HG03103 (cell line): ENCODE results near the gene GTF2IRD2.
"Not testable (repeated sequence)": the region's sequence is repeated elsewhere in the genome, so short reads cannot be mapped to it uniquely, and the experiment has no call there.

ENCODE experiments used
- ATAC-seq: cut with Tn5 transposase; IDR thresholded peaks from one replicate; pipeline ENCODE4 v1.9.1; 2021; ENCODE audit warnings: low read depth; ENCODE audit not compliant: unreplicated experiment

The GTF2IRD2 gene

DNA sequence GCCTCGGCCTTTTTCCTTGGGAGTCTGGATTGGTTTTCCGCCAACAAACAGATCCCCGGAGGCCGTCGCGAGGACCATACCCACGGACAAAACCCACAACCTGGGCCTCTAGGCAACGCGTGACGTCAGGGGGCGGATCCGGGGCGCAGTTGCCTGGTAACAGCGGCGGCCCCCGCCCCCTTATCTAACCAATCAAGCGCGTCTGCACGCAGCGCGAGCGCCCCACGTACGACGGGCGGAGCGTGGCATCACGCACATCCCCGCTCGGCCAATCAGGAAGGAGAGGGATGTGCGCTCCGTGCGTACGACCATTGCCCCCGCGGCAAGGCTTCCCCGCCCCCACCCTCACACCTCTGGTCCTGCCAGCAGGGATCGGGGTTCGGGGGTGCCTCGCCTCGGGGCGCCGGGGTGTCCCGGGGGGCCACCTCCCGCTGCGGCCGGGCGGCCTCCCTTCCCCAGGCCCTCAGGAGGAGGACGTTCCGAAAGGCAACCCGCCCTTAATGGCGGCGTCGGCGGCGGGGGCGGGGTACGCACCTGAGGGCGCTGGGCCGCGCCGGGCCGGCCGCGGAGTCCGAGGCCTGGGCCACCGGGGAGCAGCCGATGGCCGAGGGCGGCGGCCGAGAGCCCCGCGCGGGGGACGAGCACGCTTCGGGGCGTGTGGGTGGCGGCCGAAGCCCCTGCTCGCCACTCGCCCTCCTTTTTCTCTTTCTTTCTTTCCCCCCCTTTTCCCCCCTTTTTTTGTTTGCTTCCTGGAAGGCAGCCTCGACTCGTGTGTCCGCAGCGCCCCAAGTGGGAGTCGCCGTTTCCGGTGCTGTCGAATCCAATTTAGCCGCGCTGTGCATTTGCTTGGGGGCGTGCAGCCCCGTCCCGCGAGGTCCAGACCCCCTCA lies at the start of gene GTF2IRD2:
Gene GTF2IRD2 (minus strand): TSS at position 773 of the 889 bp plus-strand sequence. CDS start 15,227 bp downstream, outside the sequence.
- peak; percentile 77 for ATAC-seq

DNA sequence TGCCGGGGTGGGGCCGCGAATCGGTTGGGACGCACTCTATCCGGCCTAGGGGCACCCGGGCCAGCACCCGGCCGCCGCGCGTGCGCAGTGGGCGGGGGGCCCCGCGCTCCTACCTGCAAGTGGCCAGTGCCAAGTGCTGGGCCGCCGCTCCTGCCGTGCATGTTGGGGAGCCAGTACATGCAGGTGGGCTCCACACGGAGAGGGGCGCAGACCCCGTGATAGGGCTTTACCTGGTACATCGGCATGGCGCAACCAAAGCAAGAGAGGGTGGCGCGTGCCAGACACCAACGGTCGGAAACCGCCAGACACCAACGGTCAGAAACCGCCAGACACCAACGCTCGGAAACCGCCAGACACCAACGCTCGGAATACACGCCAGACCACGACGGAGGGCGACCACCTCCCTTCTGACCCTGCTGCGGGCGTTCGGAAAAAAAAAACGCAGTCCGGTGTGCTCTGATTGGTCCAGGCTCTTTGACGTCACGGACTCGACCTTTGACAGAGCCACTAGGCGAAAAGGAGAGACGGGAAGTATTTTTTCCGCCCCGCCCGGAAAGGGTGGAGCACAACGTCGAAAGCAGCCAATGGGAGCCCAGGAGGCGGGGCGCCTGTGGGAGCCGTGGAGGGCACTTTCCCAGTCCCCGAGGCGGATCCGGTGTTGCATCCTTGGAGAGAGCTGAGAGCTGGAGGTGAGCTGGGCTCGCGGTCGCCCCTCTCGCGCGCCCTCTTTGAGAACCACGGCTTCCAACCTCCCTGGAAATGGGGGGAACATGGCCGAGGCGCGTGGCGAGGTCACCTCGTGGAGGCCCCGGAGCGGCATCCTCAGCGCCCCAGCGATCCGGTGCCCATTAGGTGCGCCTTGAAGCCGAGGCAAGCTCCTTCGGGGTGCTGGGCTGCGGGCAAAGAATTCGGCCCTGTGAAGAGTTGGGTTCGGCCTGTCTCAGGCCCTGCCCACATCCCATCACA lies 39.0 kb upstream of the GTF2IRD2 start:
- peak; percentile 51 for ATAC-seq

DNA sequence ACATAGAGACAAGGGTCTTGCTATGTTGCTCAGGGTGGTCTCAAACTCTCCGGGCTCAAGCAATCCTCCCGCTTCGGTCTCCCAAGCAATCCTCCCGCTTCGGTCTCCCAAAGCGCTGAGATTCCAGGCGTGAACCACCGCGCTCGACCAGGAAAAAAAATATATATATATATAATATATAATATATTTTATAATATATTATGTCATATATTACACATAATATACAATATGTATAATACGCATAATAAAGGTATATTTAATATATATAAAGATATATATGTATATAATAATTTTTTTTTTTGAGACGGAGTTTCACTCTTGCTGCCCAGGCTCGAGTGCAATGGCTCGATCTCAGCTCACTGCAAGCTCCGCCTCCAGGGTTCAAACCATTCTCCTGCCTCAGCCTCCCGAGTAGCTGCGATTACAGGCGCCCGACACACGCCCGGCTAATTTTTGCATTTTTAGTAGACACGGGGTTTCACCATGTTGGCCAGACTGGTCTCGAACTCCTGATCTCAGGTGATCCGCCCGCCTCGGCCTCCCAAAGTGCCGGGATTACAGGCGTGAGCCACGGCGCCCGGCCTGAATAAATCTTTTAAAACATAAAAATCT lies 38.2 kb upstream of the GTF2IRD2 start:
- not testable (repeated sequence) for ATAC-seq

DNA sequence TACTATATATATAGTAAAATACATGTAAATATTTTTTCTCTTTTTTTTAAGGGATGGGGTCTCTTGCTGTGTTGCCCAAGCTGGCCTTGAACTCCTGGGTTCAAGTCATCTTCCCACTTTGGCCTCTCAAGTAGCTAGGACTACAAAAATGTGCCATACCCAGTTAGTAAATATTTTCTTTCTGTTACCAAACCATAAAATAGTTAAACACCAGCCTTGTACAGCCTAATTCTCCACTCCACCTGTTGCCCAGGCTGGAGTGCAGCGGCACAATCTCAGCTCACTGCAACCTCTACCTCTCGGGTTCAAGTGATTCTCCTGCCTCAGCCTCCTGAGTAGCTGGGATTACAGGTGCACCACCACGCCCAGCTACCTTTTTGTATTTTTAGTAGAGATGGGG lies 33.9 kb upstream of the GTF2IRD2 start:
- not testable (repeated sequence) for ATAC-seq

DNA sequence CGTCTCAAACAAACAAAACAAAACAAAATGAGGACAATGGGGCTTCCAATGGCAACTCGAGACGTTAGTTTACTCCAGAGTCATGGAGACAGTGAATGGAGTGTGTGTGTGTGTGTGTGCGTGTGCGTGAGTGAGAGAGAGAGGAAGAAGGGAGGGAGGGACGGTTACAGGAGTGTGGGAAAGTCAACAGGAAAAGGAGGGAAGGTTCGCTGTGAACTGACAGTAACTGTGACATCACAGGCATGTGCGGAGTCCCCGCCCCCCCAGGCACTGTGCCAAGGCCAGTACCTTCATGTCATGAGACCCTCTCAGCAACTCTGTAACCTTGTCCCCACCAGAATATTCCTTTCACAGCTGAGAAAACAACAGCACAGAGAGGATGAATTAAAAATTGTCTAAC lies 30.7 kb upstream of the GTF2IRD2 start:
- ATAC-seq = not testable (repeated sequence)

DNA sequence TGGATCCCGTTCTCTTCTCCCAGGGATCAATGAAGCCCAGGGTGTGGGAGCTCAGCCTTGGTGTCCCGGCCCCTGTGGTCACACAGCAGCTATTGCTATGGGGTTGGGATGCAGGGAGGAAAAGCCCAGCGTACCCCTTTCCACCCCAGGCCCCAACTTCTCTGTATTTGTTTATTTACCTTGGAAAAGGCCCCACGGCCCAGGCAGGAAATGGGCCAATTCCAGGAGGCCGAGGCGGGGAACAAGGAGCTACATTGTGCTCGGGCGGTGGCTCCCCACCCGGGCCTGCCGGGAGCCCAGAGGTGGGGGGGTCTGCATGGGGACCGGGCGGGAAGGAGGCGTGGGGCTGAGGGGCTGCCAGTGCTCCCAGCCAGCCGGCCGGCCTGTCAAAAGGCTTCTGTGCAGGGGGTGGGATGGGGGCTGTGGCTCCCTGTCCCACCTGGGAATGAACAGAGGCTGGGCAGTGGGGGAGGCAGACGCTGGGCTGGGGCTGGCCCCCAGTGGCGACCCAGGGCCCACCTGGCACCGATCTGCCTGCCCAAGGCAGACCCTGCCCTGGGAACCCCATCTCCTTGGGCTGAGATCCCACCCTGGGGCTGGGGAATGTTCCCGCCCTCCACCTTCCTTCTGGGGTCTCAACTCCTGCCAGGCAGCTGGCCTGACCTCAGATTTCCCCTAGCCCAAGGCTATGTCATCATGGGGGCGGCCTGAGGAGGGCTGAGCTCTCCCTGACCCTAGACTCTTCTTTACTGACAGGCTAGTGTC lies 23.5 kb upstream of the GTF2IRD2 start:
- ATAC-seq = not testable (repeated sequence)

DNA sequence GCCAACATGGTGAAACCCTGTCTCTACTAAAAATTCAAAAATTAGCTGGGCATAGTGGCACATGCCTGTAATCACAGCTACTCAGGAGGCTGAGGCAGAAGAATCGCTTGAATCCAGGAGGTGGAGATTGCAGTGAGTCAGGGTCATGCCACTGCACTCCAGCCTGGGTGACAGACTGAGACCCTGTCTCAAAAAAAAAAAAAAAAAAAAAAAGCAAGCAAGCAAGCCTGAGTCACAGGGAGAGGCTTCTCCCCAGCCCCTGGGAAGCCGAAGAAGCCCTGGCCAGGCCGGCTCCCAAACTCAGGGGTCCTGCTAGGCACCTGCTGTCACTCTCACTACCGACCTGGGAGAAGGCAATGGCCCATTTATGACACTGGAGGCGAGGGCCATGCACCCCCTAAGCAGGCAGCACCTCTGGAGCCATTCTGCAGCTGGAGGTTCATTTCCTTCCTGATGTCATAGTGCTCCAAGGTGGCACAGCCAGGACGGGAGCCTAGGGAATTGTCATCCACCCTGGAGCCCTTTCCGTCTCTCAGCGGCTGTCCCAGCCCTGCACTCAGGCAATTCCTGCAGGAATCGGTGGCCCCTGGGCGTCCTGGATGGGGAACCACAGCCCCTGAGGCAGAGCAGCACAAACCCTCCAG lies 22.8 kb upstream of the GTF2IRD2 start:
- not testable (repeated sequence) for ATAC-seq

DNA sequence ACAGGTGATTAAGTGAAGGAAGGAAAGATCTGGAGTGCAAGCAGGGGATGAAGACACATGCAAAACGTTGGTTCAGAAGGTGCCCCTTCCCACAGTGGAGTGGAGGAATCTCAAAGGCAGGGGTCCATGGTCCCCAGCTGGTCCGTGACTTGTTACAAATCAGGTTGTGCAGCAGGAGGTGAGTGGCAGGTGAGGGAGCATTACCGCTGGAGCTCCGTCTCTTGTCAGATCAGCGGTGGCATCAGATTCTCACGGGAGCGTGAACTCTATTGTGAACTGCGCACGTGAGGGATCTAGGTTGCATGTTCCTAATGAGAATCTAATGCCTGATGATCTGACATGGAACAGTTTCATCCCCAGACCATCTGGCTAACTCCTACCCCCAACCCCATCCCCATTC lies 21.1 kb upstream of the GTF2IRD2 start:
- ATAC-seq = not testable (repeated sequence)

DNA sequence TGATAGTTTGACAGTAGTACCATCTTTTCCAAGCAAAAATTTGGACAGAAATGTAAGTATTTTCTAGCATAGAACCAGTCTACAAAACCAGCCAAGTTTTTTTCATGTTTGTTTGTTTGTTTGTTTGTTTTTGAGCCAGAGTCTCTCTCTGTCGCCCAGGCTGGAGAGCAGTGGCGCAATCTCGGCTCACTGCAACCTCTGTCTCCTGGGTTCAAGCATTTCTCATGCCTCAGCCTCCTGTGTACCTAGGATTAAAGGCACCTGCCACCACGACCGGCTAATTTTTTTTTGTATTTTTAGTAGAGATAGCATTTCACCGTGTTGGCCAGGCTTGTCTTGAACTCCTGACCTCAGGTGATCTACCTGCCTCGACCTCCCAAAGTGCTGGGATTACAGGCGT lies 14.4 kb upstream of the GTF2IRD2 start:
- not testable (repeated sequence) for ATAC-seq

DNA sequence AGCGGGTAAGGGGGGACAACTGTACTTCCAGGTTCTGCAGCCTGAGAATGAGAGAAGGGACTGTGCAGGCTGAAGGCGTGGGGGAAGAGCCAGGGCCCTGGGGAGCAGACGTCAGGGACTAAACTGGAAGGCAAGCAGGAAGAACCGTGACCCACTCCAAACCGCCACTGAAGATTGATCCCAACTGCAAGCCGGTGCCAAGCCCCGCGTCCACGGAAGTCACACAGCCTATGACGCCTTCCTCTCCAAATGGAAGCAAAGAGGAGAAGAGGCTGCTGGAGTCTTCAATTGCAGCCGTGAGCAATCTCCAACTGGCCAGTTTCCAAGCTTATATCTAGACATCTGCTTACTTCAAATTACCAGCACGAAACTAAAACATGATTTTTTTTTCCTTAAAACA lies 1.6 kb downstream of the GTF2IRD2 start:
- ATAC-seq = not testable (repeated sequence)

DNA sequence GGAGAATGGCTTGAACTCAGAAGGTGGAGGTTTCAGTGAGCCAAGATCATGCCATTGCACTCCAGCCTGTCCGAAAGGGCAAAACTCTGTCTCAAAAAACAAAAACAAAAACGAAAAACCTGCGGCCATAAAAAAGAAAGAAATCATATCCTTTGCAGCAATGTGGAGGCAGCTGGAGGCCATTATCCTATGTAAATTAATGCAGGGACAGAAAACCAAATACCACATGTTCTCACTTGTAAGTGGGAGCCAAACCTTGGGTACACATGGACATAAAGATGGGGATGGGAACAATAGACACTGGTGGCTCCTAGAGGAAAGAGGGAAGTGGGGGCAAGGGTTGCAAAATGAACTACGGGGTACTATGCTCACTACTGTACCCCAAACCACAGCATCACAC lies 21.0 kb downstream of the GTF2IRD2 start:
- ATAC-seq = not testable (repeated sequence)

DNA sequence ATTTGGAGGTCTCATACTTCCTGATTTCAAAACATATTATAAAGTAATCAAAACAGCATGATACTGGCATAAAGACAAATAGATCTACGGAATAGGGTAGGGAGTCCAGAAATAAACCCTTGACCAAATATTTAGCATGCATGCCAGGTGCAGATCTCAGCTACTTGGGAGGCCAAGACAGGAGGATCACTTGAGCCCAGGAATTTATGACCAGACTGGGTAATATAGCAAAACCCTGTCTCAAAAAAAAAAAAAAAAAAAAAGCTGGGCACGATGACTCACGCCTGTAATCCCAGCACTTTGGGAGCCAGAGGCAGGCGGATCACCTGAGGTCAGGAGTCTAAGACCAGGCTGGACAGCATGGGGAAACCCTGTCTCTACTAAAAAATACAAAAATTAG lies 21.4 kb downstream of the GTF2IRD2 start:
- ATAC-seq = not testable (repeated sequence)

DNA sequence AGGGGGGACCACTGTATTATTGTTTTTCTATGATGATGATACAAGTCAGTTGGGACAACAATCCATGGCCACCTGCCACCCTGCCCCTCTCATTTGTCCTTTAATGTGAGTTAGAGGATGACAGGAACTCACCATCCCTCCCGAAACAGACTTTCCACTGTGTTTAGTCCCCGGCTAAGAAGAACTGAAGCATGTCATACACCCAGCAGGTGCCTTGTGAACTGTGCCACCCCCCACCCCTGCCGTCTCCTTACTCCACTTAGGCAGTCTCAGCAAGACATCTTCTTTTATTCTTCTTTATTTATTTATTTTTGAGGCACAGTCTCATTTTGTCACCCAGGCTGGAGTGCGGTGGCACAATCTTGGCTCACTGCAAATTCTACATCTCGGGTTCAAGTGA lies 30.1 kb downstream of the GTF2IRD2 start:
- ATAC-seq = not testable (repeated sequence)

DNA sequence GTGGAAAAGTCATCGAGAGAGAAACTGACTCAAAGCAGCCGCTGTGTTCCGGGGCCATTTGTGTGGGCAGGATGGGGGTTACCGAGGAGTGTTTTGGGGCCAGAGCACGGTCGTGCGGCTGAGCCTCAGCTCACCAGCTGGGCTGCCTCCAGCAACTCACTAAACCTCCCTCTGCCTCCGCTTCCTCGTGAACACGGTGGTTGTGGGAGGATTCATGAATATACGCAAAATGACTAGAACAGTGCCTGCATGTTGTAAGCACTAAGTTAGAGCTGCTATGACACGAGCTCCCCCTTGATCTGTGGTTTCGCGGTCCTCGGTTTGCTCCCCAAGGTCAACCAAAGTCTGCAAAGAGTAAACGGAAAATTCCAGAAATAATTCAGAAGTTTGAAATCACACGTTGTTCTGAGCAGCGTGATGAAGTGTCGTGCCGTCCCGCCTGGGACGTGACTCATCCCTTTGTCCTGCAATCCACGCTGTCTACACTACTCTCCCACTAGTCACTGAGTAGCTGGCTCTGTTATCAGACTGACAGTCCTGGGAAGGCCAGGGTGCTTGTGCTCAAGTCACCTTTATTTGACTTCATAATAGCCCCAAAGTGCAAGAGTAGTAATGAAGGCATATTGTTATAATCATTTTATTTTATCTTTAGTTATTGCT lies 31.1 kb downstream of the GTF2IRD2 start:
- ATAC-seq = peak; percentile 71

DNA sequence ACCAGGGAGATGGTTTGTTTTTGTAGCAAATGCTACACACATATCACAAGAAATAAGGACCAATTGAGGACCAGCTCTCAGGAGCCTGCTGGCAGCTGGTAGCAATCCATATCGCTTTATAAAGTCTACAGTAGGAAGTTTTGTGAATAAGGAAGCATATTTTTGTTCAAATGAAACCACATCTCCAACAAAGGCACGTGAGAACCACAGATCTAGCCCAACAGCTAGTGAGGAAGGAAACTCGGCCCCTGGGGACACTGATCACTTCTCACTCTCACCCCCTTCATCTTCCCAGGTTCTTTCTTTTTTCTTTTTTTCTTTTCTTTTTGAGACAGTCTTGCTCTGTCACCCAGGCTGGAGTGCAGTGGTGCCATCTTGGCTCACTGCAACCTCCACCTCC lies 35.5 kb downstream of the GTF2IRD2 start:
- ATAC-seq = not testable (repeated sequence)

DNA sequence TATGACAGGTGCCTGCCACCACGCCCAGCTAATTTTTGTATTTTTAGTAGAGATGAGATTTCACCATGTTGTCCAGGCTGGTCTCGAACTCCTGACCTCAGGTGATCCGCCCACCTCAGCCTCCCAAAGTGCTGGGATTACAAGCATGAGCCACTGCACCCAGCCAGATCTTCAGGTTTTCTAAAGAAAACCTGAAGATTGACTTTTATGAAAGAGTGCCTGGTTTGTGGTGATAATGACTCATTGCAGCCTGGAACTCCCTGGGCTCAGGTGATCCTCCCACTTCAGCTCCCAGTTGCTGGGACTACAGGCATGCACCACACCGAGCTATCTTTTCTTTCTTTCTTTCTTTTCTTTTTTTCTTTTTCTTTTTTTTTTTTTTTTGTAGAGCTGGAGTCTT lies 52.8 kb downstream of the GTF2IRD2 start:
- not testable (repeated sequence) for ATAC-seq

DNA sequence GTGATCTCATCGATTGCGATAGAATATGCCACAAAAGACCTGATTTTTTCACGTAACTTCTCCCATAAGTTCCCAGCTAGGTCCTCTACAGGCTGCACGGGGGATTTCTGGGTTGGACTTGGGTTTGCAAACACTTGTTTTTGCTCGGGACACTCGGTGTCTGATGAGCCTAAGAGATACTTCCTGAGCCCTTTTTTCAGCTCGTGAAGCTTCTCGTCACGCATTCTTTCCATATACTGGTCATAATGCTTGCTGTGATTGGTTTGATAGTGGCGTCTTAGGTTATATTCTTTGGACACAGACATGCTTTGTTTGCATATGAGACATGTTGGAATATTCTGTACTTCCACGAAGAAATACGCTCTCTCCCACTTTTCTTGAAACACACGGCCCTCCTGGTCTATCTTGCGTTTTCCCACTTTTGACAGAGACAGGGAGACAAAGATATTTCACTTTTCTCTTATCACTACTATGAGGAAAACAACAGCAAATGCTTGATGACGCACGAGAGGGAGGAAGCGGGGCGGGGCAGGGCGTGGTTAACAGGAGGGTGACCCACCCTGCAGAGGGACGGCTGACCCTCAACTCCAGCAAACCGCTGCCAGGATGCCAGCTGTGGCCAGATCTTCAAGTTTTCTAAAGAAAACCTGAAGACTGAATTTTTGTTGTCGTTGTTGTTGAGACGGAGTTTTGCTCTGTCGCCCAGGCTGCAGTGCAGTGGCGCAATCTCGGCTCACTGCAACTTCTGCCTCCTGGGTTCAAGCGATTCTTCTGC lies 53.4 kb downstream of the GTF2IRD2 start:
- ATAC-seq = not testable (repeated sequence)

DNA sequence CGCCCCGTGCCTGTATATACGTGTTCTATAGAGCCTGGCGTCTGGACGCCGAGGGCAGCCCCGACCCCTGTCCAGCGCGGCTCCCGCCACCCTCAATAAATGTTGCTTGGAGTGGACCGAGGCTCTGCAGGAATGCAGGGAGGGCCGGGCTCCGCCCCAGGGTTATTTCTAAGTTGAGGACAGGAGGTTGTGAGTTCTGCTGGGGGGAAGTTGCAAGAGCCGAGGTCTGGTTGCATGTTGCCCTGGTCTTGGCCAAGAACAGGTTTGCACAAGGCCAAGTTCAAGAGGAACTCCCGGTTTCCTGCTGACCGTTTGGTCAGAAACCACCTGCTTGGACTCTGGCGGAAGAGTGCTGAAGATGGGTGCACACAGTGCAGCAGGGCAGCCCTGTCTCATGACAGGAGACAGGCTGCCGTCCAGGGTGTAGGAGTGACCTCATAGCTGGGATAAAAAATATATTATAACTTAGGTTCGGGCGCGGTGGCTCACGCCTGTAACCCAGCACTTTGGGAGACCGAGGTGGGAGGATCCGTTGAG lies 62.1 kb downstream of the GTF2IRD2 start:
- ATAC-seq = not testable (repeated sequence)
